Smooth muscle cell (in vitro differentiated cells): Measurements from ENCODE around the gene SLC22A6. TPM values are rescaled to one million over a fixed set of nuclear protein-coding genes. Genes with fewer than 3 reads are reported as not detected.

ENCODE experiments used
- DNase-seq: peaks from one replicate; lab custom pipeline; 2025; ENCODE audit not compliant: unreplicated experiment; lab: John Stamatoyannopoulos, UW
- H2AFZ ChIP-seq: fragments of 200-600 bp; sonication (generic); 2 replicates; pipeline ENCODE4 v1.6.0; 2016; ENCODE audit warnings: antibody characterized with exemption, low read depth, mild to moderate bottlenecking
- H3F3A ChIP-seq: fragments of 200-600 bp; sonication (generic); 2 replicates; pipeline ENCODE4 v1.6.0; 2017; ENCODE audit warnings: antibody characterized with exemption, low read depth
- H3K27ac ChIP-seq: fragments of 200-600 bp; sonication (generic); 2 replicates; pipeline ENCODE4 v1.5.1; 2016; ENCODE audit warnings: low read depth, mild to moderate bottlenecking
- H3K27me3 ChIP-seq: fragments of 200-600 bp; sonication (generic); 2 replicates; pipeline ENCODE4 v1.6.1; 2016; ENCODE audit warnings: low read depth, mild to moderate bottlenecking
- H3K36me3 ChIP-seq: fragments of 200-600 bp; sonication (generic); 2 replicates; pipeline ENCODE4 v1.5.1; 2016; ENCODE audit warnings: low read depth
- H3K4me1 ChIP-seq: fragments of 200-600 bp; sonication (generic); 2 replicates; pipeline ENCODE4 v1.5.1; 2016; ENCODE audit warnings: low read depth
- H3K4me2 ChIP-seq: fragments of 200-600 bp; sonication (generic); 2 replicates; pipeline ENCODE4 v1.6.0; 2016; ENCODE audit warnings: mild to moderate bottlenecking
- H3K4me3 ChIP-seq: fragments of 200-600 bp; sonication (generic); 2 replicates; pipeline ENCODE4 v1.5.1; 2016; ENCODE audit warnings: mild to moderate bottlenecking
- H3K79me2 ChIP-seq: fragments of 200-600 bp; sonication (generic); 2 replicates; pipeline ENCODE4 v1.6.0; 2016; ENCODE audit warnings: low read depth, mild to moderate bottlenecking
- H3K9ac ChIP-seq: fragments of 200-600 bp; sonication (generic); 2 replicates; pipeline ENCODE4 v1.6.0; 2016; ENCODE audit warnings: low read depth
- H3K9me3 ChIP-seq: fragments of 200-600 bp; sonication (generic); replicated peaks from 2 replicates; pipeline ENCODE4 v1.5.1; 2016; ENCODE audit warnings: low read depth
- H4K20me1 ChIP-seq: fragments of 200-600 bp; sonication (generic); 2 replicates; pipeline ENCODE4 v1.6.0; 2016; ENCODE audit warnings: low read depth
- WGBS: methylation state at CpG from one replicate; pipeline ENCODE4 v1.1.7; 2016; ENCODE audit warnings: low lambda C conversion rate; 5-methylcytosine and 5-hydroxymethylcytosine counted together
- polyA plus RNA-seq: library from polyadenylated mRNA; unstranded; fragments of >200 nt; fragmentation: Nextera tagmentation; extraction: Ambion mirVana; gene quantifications from 2 replicates; pipeline ENCODE4 v1.2.1, GENCODE V29; 2016
- total RNA-seq: library from RNA; depleted of rRNA; stranded (reverse); fragments of >200 nt; gene quantifications from 2 replicates; pipeline ENCODE4 v1.2.3, GENCODE V29; 2014
- TF ChIP-seq, protein P1 (sequence below): fragments of 200-600 bp; sonication (generic); IDR thresholded peaks from 2 replicates; pipeline ENCODE4 v1.5.1; 2017; ENCODE audit warnings: borderline replicate concordance, mild to moderate bottlenecking, antibody characterized with exemption; ENCODE audit not compliant: insufficient read depth, poor library complexity, severe bottlenecking

Gene SLC22A6
- total and polyA plus RNA-seq, 2 experiments from 2014 or later = not detected

- DNase-seq = no peak
These were observed 32.7 kb upstream of the SLC22A6 start for GRCh38 chr11:63017306-63017974.

DNA sequence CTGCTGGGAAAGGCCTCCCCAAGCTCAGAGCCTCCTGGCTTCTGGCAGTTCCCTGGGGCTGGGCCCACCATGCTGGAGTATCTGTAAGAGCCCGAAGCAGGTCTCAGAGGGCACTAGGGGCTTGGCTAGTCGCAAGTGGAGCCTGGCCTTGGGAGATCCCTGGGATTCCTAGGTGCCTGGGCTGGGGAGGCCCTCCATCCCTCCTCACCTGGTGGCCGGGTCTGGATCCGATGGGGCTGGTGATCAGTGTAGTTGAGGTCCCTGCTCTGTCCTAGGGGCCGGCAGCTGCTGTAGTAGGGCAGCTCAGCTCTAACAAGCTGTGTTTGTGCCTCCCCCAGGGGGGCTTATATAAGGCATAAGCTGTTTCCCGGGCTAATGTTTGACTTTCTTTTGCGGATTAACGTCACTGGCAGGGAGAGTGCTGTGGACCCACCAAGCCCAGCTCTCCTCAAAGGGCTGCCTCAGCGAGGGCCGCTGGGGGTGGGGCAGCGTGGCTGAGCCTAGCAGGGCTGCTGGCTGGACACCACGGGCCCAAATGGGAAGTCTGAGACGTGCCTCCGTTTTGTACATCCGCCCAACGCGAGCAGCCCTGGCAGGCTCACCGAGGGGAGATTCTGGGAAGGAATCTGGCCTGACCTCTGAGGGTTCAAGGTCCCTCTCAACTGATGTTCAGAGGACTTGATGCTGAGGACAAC, 30.9 kb upstream of the SLC22A6 start, which contains the start of gene SLC22A8:
TSS of gene SLC22A8 (minus strand) at position 321 of the 695 bp plus-strand sequence. CDS start 883 bp downstream, outside the sequence.
- no peak for DNase-seq
- no peak within 1 kb of the TSS for H3K4me2 ChIP-seq
- H3K27me3 ChIP-seq = no peaks in the 10 kb centered on the region
- no peaks in the 10 kb centered on the region for H3K79me2 ChIP-seq
- no peak within 1 kb of the TSS for H3K9ac ChIP-seq
- H3K4me3 ChIP-seq = no peak within 1 kb of the TSS
- no peaks in the 10 kb centered on the region for H4K20me1 ChIP-seq
- WGBS = 81% methylated on average over 18 of the region's 18 CpGs
- peaks cover 12% of the 10 kb centered on the region for H3K4me1 ChIP-seq
- no peaks in the 10 kb centered on the region for H3F3A ChIP-seq
- no peaks in the 10 kb centered on the region for H3K9me3 ChIP-seq
- TF ChIP-seq, protein P1, sequence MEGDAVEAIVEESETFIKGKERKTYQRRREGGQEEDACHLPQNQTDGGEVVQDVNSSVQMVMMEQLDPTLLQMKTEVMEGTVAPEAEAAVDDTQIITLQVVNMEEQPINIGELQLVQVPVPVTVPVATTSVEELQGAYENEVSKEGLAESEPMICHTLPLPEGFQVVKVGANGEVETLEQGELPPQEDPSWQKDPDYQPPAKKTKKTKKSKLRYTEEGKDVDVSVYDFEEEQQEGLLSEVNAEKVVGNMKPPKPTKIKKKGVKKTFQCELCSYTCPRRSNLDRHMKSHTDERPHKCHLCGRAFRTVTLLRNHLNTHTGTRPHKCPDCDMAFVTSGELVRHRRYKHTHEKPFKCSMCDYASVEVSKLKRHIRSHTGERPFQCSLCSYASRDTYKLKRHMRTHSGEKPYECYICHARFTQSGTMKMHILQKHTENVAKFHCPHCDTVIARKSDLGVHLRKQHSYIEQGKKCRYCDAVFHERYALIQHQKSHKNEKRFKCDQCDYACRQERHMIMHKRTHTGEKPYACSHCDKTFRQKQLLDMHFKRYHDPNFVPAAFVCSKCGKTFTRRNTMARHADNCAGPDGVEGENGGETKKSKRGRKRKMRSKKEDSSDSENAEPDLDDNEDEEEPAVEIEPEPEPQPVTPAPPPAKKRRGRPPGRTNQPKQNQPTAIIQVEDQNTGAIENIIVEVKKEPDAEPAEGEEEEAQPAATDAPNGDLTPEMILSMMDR = no peak
- H3K27ac ChIP-seq = no peak within 1 kb of the TSS
- no peaks in the 10 kb centered on the region for H3K36me3 ChIP-seq
- no peak within 1 kb of the TSS for H2AFZ ChIP-seq

More at GRCh38 chr11:63017306-63017974, 32.7 kb upstream of the SLC22A6 start:
- peaks cover 12% of the 10 kb centered on the region for H3K4me1 ChIP-seq
- H3K4me2 ChIP-seq = no peak overlapping the region
- no peaks in the 10 kb centered on the region for H3K36me3 ChIP-seq
- no peaks in the 10 kb centered on the region for H3K9me3 ChIP-seq
- no peak overlapping the region for H3K27ac ChIP-seq
- H2AFZ ChIP-seq = no peak overlapping the region
- WGBS = 76% methylated on average over 8 of the region's 8 CpGs
- no peaks in the 10 kb centered on the region for H4K20me1 ChIP-seq
- TF ChIP-seq, protein P1 = no peak
- no peaks in the 10 kb centered on the region for H3K27me3 ChIP-seq
- no peak overlapping the region for H3K4me3 ChIP-seq
- H3F3A ChIP-seq = no peaks in the 10 kb centered on the region
- no peak overlapping the region for H3K9ac ChIP-seq
- H3K79me2 ChIP-seq = no peaks in the 10 kb centered on the region

DNA sequence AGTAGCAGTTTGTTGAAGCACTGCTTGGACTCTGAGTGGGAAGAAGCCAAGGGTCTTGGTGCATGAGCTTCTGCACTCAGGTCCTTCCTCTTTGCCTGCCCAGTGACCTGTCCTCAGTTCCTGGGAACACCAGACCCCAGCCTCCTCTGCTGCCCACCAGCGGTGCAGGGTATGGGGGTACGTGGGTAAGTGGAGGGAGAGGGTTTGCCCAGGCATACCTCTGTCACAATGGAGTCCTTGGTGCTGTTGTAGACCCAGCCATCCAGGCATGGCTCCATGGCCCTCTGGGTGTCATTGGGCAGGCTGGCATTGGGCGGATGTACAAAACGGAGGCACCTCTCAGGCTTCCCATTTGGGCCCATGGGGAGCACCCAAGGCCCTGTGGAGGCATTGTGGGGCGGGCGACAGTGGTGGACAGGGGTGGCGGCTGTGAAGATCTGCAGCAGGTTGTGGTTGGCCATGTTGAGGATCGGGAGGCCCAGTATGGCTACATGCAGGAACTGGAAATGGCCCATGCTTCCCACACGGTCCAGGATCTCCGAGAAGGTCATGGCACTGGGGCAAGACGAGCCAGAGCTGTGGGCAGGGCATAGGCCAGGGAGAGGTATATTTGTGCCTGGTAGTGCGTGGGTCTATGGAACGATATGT, 29.8 kb upstream of the SLC22A6 start:
- no peak overlapping the region for H3K27ac ChIP-seq
- peaks cover 12% of the 10 kb centered on the region for H3K4me1 ChIP-seq
- no peaks in the 10 kb centered on the region for H3K79me2 ChIP-seq
- TF ChIP-seq, protein P1 = no peak
- DNase-seq = no peak
- no peak overlapping the region for H3K9ac ChIP-seq
- H3K9me3 ChIP-seq = no peaks in the 10 kb centered on the region
- H3K4me2 ChIP-seq = no peak overlapping the region
- H2AFZ ChIP-seq = no peak overlapping the region
- H3F3A ChIP-seq = no peaks in the 10 kb centered on the region
- no peaks in the 10 kb centered on the region for H4K20me1 ChIP-seq
- no peaks in the 10 kb centered on the region for H3K27me3 ChIP-seq
- H3K36me3 ChIP-seq = no peaks in the 10 kb centered on the region
- no peak overlapping the region for H3K4me3 ChIP-seq
- WGBS = 95% methylated on average over 13 of the region's 13 CpGs
